ENCODE measurements around the gene RDH14.

GRCh38 chr2:18585526-18585925 is 25.1 kb upstream of the RDH14 start:
- no peak for TF ChIP-seq EHMT2 (IDR thresholded peaks at IDR 0.05; ENCODE audit: low read depth)
- TF ChIP-seq JUN (IDR thresholded peaks at IDR 0.05): no peak
- TF ChIP-seq CTCF (IDR thresholded peaks at IDR 0.05): no peak
- TF ChIP-seq EP300 (IDR thresholded peaks at IDR 0.05): no peak
- no peak for TF ChIP-seq E2F6 (IDR thresholded peaks at IDR 0.05; ENCODE audit: borderline replicate concordance, low read depth)
- TF ChIP-seq CEBPB (IDR thresholded peaks at IDR 0.05): no peak

All from A549 (cell line).